ENCODE results near the gene CA11. TPM values are rescaled to one million over a fixed set of nuclear protein-coding genes. Genes with fewer than 3 reads are reported as not detected.

CA11 gene
- total RNA-seq, 2 experiments from 2014 or later: 11.1 to 13.0 TPM

DNA sequence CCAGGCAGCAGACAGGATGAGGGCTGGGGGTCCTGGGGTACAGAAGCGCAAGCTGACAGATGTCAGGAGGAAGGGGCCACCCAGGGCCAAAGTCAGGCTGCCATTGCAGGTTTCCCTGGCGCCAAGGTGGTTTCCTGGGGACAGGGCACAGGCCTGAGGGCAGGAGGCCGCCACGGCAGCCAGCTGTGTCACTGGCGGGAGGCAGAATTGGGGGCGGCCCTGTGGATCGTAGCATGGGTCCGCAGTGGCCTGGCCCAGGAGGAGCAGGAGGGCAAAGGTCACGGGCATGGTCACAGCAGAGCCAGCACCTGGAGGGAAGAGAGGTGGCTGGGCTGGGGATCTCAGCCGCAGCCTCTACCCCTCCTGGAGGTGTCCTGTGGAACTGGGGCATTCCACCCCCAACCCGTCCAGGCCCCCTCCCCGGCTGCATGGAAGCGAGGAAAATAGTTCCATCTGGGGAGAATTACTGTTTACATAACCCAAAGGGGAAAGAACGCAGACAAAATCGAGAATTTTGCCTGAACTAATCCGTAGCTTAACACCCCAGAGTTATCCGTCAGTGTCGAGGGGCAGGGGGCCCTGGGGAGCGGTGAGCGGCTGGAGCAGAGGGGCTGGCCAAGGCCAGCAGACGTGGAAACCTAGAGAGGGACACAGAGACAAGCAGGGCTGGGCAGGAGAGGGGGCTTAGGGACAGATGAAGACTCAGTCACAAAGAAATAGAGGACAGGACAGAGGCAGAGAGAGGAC, 24.9 kb upstream of the CA11 start:
- H3K36me3 Mint-ChIP-seq (ENCODE audit: low read depth): peaks cover 2% of the 10 kb centered on the region
- no peak for DNase-seq

GRCh38 chr19:48669903-48670668, 24.1 kb upstream of the CA11 start:
- Mint-ChIP-seq H3K27ac (no peak overlapping the region), H3K9me3 (peaks cover 4% of the 10 kb centered on the region), H3K36me3 (ENCODE audit: low read depth) (peaks cover 2% of the 10 kb centered on the region), H3K27me3 (no peaks in the 10 kb centered on the region), H3K4me1 (ENCODE audit: low read depth) (no peaks in the 10 kb centered on the region), H3K4me3 (peak overlapping the region; percentile 17)
- POLR2A ChIA-PET: no interaction called here
- TF ChIP-seq, protein P1, sequence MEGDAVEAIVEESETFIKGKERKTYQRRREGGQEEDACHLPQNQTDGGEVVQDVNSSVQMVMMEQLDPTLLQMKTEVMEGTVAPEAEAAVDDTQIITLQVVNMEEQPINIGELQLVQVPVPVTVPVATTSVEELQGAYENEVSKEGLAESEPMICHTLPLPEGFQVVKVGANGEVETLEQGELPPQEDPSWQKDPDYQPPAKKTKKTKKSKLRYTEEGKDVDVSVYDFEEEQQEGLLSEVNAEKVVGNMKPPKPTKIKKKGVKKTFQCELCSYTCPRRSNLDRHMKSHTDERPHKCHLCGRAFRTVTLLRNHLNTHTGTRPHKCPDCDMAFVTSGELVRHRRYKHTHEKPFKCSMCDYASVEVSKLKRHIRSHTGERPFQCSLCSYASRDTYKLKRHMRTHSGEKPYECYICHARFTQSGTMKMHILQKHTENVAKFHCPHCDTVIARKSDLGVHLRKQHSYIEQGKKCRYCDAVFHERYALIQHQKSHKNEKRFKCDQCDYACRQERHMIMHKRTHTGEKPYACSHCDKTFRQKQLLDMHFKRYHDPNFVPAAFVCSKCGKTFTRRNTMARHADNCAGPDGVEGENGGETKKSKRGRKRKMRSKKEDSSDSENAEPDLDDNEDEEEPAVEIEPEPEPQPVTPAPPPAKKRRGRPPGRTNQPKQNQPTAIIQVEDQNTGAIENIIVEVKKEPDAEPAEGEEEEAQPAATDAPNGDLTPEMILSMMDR (IDR thresholded peaks at IDR 0.05): no peak
- no peak for DNase-seq
- intact Hi-C loops (cut with micrococcal nuclease): no loop called here
- no peak for ATAC-seq
- CTCF ChIA-PET: no interaction called here

More for the DNA sequence above, 24.9 kb upstream of the CA11 start:
- Mint-ChIP-seq H3K9me3 (peaks cover 4% of the 10 kb centered on the region), H3K4me3 (no peak overlapping the region), H3K27me3 (no peaks in the 10 kb centered on the region), H3K27ac (no peak overlapping the region), H3K4me1 (ENCODE audit: low read depth) (peaks cover 3% of the 10 kb centered on the region)
- ChIA-PET CTCF (no interaction called here), POLR2A (no interaction called here)
- TF ChIP-seq, protein P1 (IDR thresholded peaks at IDR 0.05): no peak
- intact Hi-C loops (cut with micrococcal nuclease): no loop called here
- no peak for ATAC-seq

- TF ChIP-seq, protein P1 (IDR thresholded peaks at IDR 0.05): no peak
- intact Hi-C loops (cut with micrococcal nuclease): no loop called here
- CTCF ChIA-PET: interaction anchor here (1.1 kb wide), 1 partner anchor 23 kb away, joined by 3 read pairs; the partner anchor contains the start of gene CA11
- H3K9me3 Mint-ChIP-seq: peaks cover 4% of the 10 kb centered on the region
- no peaks in the 10 kb centered on the region for H3K27me3 Mint-ChIP-seq
- peaks cover 2% of the 10 kb centered on the region for H3K36me3 Mint-ChIP-seq (ENCODE audit: low read depth)
- POLR2A ChIA-PET: no interaction called here
- H3K4me1 Mint-ChIP-seq (ENCODE audit: low read depth): no peaks in the 10 kb centered on the region
- DNase-seq: no peak
- H3K27ac Mint-ChIP-seq: no peak overlapping the region
- H3K4me3 Mint-ChIP-seq: no peak overlapping the region
- no peak for ATAC-seq
Measured at GRCh38 chr19:48668761-48669160, 22.8 kb upstream of the CA11 start.

DNA sequence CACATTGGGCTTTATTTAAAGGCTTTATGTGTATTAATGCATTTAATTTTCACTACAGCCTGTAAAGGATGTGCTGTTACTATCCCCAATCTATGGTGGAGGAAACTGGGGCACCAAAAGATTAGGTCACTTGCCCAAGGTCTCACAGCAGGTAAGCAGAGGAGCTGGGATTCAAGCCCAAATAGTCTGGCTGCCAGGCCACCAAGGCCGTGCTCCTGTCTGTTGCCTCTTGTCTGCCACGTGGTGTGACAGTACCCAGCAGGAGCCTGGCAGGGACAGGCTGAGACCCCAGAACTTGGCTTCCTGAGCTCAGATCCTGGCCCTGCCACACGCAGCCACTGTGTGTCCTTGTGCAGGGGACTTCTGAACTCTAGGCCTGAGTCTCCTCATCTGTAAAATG, 22.3 kb upstream of the CA11 start:
- intact Hi-C loops (cut with micrococcal nuclease): no loop called here
- Mint-ChIP-seq H3K36me3 (ENCODE audit: low read depth) (peaks cover 2% of the 10 kb centered on the region), H3K4me3 (no peak overlapping the region), H3K9me3 (peaks cover 4% of the 10 kb centered on the region), H3K27me3 (no peaks in the 10 kb centered on the region), H3K4me1 (ENCODE audit: low read depth) (no peaks in the 10 kb centered on the region), H3K27ac (no peak overlapping the region)
- DNase-seq: no peak
- TF ChIP-seq, protein P1 (IDR thresholded peaks at IDR 0.05): no peak
- ATAC-seq: no peak
- ChIA-PET POLR2A (interaction anchor here (0.6 kb wide), 1 partner anchor 403 kb away, joined by 3 read pairs; no protein-coding TSS in a partner anchor), CTCF (interaction anchor here (1.1 kb wide), 1 partner anchor 22 kb away, joined by 3 read pairs; the partner anchor contains the start of gene CA11)

GRCh38 chr19:48665786-48666185, 19.8 kb upstream of the CA11 start:
- Mint-ChIP-seq H3K4me1 (ENCODE audit: low read depth) (peaks cover 5% of the 10 kb centered on the region), H3K27ac (no peak overlapping the region), H3K4me3 (no peak overlapping the region), H3K27me3 (no peaks in the 10 kb centered on the region), H3K36me3 (ENCODE audit: low read depth) (peaks cover 2% of the 10 kb centered on the region), H3K9me3 (peaks cover 4% of the 10 kb centered on the region)
- ChIA-PET CTCF (interaction anchor here (1.2 to 1.4 kb wide), 2 partner anchors 9 to 432 kb away, joined by 4 to 6 read pairs; no protein-coding TSS in a partner anchor), POLR2A (interaction anchor here (1.2 kb wide), 1 partner anchor 11 kb away, joined by 3 read pairs; no protein-coding TSS in a partner anchor)
- TF ChIP-seq, protein P1 (IDR thresholded peaks at IDR 0.05): no peak
- intact Hi-C loops (cut with micrococcal nuclease): no loop called here
- DNase-seq (no peak), ATAC-seq (no peak)
